ENCODE measurements around the gene FAM237B.
"Not testable (repeated sequence)": the region's sequence is repeated elsewhere in the genome, so short reads cannot be mapped to it uniquely, and the experiment has no call there.

The FAM237B gene

GRCh38 chr7:90320801-90321494 lies at the start of gene FAM237B:
Gene FAM237B, minus strand, starts transcription at chr7:90321304. Its CDS starts 1,556 bp downstream, at chr7:90319748.
- no peak for DNase-seq

DNA sequence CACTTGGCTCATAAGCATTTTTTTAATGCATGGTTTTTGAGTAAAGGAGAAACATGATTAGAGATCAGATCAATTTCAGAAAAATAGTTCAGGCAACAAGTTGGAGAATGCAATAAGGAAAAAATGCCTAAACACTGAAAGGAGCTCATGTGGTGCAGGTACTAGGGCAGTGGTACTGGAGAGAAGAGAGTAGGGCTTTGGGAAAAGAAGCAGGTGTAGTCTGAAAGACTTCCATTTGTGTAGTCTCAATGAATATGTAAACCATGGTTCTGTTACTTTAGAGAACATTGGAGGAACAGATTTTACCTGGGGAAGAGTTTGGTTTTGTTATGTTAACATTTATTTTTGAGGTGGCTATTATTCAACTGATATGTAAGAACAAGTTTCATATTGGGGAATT lies 30.9 kb upstream of the FAM237B start:
- DNase-seq = no peak

GRCh38 chr7:90350032-90350431 lies 28.9 kb upstream of the FAM237B start:
- not testable (repeated sequence) for DNase-seq

DNA sequence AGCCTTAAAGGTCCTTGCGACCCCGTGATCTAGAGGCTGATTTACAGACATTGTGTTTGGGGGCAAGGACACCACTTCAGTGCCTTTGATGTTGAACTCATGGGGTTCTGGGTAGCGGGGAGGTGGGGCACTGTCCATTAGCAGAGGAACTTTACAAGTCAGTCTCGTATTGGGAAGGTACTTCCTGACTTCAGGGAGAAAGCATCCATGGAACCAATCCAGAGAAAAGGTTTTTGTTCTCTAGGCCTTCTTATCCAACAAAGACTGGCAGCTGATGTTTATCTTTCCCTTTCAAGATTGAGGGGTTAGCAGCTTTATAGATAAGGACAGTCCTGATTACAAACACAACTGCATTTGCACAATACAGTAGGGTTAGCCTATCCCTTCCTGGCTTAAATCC lies 28.2 kb upstream of the FAM237B start:
- no peak for DNase-seq

DNA sequence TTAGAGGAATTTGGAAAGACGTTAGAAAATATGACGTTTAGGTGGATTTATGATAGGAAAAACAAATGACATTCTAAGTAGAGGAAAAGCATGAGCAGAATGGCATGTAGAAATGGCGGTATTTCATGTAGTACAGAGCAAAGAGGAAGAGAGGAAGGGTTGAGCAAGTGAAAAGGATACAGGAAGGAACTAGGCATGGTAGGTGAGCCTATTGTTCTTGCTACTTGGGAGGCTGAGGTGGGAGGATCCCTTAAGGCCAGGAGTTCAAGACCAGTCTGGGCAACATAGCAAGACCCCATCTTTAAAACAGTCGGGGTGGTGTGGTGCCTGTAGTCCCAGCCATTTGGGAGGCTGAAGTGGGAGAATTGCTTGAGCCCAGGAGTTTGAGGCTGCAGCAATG lies 26.7 kb upstream of the FAM237B start:
- DNase-seq = no peak

DNA sequence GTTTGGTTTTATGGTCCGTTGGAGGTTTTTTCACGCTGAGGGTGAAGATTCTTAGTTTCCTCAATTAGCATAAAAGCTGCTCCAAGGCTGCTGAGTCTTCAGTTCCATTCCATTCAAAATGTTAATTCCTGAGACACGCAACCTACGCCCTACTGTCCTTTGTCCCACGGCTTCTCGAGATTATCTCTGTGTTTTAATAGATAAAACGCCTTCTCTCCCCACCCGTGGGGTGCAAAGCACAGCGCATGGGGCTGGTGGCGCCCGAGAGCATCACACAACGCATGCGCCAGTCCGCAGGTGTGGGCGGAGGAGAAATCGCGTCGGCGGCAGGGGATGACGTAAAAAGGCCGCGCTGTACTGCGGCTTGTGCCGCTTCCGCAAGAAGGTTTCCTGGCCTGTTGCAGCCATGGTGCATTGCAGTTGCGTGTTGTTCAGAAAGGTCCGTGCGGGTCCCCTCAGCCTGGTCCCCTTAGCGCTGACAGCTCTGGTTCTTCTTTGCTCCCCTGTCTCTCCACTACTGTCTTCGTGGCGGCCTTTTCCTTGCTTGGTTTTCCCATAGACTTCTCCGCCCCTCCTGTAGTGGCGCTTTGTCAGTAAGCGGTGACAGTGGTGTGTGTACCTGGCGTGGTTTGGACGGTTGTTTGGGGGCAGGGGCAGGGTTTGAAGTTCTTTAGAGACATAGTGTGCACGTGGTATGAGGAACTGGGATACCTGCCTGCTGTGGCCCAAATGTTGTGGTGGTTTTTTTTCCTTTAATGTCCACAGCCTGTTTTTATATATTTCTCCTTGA lies 25.4 kb upstream of the FAM237B start, which contains the start of gene GTPBP10:
Gene GTPBP10 (plus strand): TSS at position 381 of the 790 bp plus-strand sequence. CDS start 26 bp downstream, at position 407.
- DNase-seq = peak; percentile 80 to 92

GRCh38 chr7:90345595-90346335 lies 24.7 kb upstream of the FAM237B start:
- no peak for DNase-seq

GRCh38 chr7:90345016-90345415 lies 23.9 kb upstream of the FAM237B start:
- no peak for DNase-seq

DNA sequence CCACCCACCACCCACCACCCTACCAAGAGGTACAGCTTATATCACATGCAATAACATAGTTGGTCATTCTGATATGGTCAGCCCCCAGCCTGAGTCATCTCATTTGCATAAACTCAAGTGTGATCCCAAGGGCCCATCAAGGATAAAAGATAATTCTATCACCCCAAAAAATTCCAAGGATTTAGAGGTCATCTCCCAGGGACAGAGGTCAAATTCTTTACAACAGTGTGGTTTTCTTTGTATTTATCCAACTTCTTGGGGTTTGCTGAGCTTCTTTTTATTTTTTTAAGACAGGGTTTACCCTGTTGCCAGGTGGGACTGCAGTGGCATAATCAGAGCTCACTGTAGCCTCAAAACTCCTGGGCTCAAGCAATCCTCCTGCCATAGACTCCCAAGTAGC lies 16.0 kb upstream of the FAM237B start:
- no peak for DNase-seq

- DNase-seq = not testable (repeated sequence)
Observed at GRCh38 chr7:90334926-90335325, 13.8 kb upstream of the FAM237B start.

DNA sequence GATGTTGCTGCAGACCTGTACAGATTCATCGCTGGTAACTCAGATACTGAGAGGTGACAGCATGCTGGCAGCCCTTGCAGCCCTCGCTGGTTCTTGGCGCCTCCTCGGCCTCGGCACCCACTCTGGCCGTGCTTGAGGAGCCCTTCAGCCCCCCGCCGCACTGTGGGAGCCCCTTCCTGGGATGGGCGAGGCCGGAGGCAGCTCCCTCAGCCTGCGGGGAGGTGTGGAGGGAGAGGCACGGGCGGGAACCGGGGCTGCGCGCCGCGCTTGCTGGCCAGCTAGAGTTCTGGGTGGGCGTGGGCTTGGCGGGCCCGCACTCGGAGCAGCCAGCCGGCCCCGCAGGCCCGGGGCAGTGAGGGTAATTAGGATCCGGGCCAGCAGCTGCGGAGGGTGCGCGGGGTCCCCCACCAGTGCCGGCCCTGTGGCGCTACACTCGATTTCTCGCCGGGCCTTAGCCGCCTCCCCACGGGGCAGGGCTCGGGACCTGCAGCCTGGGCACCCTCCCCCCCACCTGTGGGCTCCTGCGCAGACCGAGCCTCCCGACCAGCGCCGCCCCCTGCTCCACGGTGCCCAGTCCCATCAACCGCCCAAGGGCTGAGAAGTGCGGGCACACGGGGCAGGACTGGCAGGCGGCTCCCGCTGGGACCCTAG lies 13.2 kb upstream of the FAM237B start:
- no peak for DNase-seq

DNA sequence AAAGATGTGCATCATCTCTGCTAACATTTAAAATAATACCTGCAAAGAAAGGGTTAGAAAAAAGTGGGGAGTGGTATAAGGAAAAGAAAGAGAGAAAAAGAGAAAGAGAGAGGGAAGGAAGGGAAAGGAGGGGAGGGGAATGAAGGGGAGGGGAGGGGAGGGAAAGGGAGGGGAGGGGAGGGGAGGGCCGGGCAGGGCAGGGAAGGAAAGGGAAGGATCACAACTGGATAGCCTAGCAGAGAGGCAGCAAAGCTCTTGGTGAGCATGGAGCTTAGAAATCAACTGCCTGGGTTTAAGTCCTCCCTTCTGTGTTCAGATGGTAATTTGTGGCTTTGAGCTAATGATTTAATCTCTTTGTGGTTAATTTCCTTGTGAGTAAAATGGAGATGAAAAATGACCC lies 5.4 kb upstream of the FAM237B start:
- DNase-seq = no peak

GRCh38 chr7:90322837-90323236 lies 1.7 kb upstream of the FAM237B start:
- DNase-seq = no peak

GRCh38 chr7:90320418-90320800 lies 695 bp downstream of the FAM237B start:
- no peak for DNase-seq

DNA sequence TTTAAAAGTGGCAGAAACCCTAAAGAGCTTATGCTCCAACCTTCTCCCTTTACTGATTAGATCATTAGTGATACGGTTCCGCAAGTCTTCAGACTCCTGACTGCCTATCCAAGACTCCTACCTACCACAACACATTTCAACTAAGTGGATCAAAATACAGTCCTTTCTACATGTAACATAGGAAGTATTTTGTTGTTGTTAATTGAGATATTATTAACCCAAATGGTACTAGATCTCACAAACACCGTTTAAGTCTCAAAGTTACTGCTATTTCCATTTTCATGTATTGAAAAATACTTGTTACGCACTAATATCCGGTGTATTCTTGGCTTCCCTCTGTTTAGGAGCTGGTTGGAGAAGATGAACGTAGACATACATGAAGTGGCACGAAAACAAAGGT lies 1.1 kb downstream of the FAM237B start:
- DNase-seq = no peak

- no peak for DNase-seq
Observed at GRCh38 chr7:90313907-90314306, 7.2 kb downstream of the FAM237B start.

DNA sequence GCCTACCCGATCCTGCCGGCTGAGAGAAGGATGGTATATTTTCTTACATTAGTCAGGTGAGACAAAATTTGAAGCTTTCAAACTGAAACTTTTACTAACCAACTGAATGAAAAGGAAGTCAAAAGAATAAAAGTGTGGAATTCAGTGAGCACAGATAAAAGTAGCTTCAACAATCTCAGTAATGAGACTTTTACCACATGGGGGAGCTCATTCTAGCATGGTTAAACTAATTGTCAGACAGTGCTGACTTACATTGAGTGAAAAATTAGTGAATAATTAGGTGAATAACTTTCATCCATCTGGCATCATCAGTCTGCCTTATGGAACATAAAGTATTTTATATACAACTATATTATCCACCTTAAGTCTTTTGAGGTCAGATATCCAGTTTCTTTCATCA lies 8.4 kb downstream of the FAM237B start:
- DNase-seq = peak in 1 of 2 experiments; percentile 13

- no peak for DNase-seq
Observed at GRCh38 chr7:90311175-90311574, 9.9 kb downstream of the FAM237B start.

DNA sequence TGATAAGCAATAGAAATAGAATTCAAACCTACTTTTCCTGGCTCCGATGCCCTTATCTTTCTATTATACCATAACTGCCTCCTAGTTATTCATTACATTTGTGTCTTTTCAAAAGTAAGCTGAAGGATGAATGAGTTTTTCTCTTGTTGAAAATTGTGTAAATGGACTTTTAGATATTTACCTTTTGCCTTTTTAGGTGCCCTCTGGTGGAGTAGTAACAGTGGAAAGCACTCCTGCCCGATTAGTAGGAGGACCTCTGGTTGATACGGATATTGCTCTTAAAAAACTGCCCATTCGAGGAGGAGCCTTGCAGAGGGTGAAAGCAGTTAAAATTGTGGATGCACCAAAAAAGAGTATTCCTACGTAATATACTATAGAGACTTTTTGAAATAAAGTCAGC lies 11.2 kb downstream of the FAM237B start:
- no peak for DNase-seq

- DNase-seq = no peak
Observed at GRCh38 chr7:90303241-90303640, 17.9 kb downstream of the FAM237B start.

DNA sequence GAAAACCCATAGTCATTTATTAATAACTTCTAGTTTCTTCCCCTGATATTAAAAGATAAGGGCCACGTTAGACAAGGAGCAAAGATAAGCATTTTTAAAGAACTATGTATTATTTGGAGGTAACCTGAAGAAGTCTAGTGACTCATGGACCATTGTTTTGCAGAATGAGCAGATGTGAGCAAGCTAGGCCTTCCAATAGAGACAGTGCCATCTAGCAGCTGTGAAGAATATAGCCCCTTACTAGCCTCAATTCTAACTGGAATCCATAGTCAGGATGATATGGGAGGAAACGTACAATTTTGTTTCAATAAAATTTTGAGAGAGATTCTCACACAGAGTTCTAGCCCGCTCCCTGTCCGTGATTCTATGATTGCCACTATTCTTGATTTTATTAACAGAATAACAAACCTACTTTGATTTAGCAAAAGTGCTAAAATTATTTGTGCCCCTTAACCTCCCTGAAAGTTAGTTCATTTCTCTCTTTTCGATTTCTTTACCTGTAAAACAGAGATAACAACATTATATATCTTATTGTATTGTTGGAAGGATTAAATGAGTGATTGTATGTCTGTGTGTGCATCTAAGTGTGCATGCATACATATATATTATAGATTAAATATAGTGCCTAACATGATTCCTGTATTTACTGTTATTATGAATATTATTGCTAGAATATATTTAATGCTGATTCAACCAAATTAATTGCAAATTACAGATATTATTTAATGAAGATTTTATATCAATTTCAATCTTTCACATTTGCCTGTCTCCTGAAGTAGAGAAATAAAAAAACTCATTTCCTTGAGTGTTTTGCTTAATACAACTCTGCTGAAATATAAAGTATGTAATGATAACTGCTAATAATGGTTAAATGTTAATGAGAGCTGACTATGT lies 22.7 kb downstream of the FAM237B start:
- peak; percentile 19 to 49 for DNase-seq

All from SW 1271 (cell line).